HG02623 (cell line): ENCODE results near the gene LDB2.

ENCODE experiments used
- ATAC-seq: cut with Tn5 transposase; IDR thresholded peaks from one replicate; pipeline ENCODE4 v1.9.1; 2021; ENCODE audit warnings: moderate library complexity; ENCODE audit not compliant: unreplicated experiment

The LDB2 gene

GRCh38 chr4:16809064-16809463 is 89.4 kb downstream of the LDB2 start:
- no peak for ATAC-seq

GRCh38 chr4:16807355-16807754 is 91.1 kb downstream of the LDB2 start:
- ATAC-seq, result no peak

GRCh38 chr4:16804581-16804980 is 93.9 kb downstream of the LDB2 start:
- no peak for ATAC-seq

GRCh38 chr4:16802044-16802443 is 96.4 kb downstream of the LDB2 start:
- ATAC-seq, result no peak

- ATAC-seq, result no peak
Measured at GRCh38 chr4:16801356-16801755, 97.1 kb downstream of the LDB2 start.

GRCh38 chr4:16794816-16795445 is 103.5 kb downstream of the LDB2 start:
- ATAC-seq, result no peak

- no peak for ATAC-seq
Measured at GRCh38 chr4:16791460-16791859, 107.0 kb downstream of the LDB2 start.

- ATAC-seq, result no peak
Measured at GRCh38 chr4:16790508-16790907, 107.9 kb downstream of the LDB2 start.

- ATAC-seq, result no peak
Measured at GRCh38 chr4:16788868-16789267, 109.6 kb downstream of the LDB2 start.

- no peak for ATAC-seq
Measured at GRCh38 chr4:16785793-16786527, 112.5 kb downstream of the LDB2 start.

GRCh38 chr4:16783119-16783518 is 115.3 kb downstream of the LDB2 start:
- ATAC-seq, result no peak

GRCh38 chr4:16779028-16779675 is 119.3 kb downstream of the LDB2 start:
- ATAC-seq, result no peak

- ATAC-seq, result no peak
Measured at GRCh38 chr4:16777726-16778125, 120.7 kb downstream of the LDB2 start.

- ATAC-seq, result no peak
Measured at GRCh38 chr4:16775411-16776154, 122.9 kb downstream of the LDB2 start.

GRCh38 chr4:16772366-16772850 is 126.0 kb downstream of the LDB2 start:
- ATAC-seq, result no peak

- no peak for ATAC-seq
Measured at GRCh38 chr4:16770710-16771285, 127.6 kb downstream of the LDB2 start.

- ATAC-seq, result no peak
Measured at GRCh38 chr4:16767861-16768260, 130.6 kb downstream of the LDB2 start.

GRCh38 chr4:16767251-16767650 is 131.2 kb downstream of the LDB2 start:
- no peak for ATAC-seq

- ATAC-seq, result no peak
Measured at GRCh38 chr4:16765546-16765945, 132.9 kb downstream of the LDB2 start.

GRCh38 chr4:16764622-16765021 is 133.8 kb downstream of the LDB2 start:
- no peak for ATAC-seq
